ENCODE results near the gene MFAP4. TPM values are rescaled to one million over a fixed set of nuclear protein-coding genes. Genes with fewer than 3 reads are reported as not detected.

The MFAP4 gene
- total RNA-seq, 2 donors from 2014 or later = not detected

GRCh38 chr17:19414396-19415280, 27.6 kb upstream of the MFAP4 start:
- Mint-ChIP-seq H3K27ac (no peak overlapping the region), H3K9me3 (no peaks in the 10 kb centered on the region), H3K4me1 (ENCODE audit: low read depth in 2 of 2) (peaks cover 0 to 4% of the 10 kb centered on the region in 2 donors), H3K4me3 (no peak overlapping the region), H3K36me3 (no peaks in the 10 kb centered on the region), H3K27me3 (no peaks in the 10 kb centered on the region)
- DNase-seq (ENCODE audit: low spot score) = no peak
- ATAC-seq = no peak

- no peak for ATAC-seq
- Mint-ChIP-seq H3K27ac (no peak overlapping the region), H3K27me3 (no peaks in the 10 kb centered on the region), H3K4me3 (no peak overlapping the region), H3K9me3 (no peaks in the 10 kb centered on the region), H3K36me3 (no peaks in the 10 kb centered on the region), H3K4me1 (ENCODE audit: low read depth in 2 of 2) (peaks cover 0 to 4% of the 10 kb centered on the region in 2 donors)
- DNase-seq (ENCODE audit: low spot score) = no peak
Observed at GRCh38 chr17:19413761-19414160, 26.8 kb upstream of the MFAP4 start.

DNA sequence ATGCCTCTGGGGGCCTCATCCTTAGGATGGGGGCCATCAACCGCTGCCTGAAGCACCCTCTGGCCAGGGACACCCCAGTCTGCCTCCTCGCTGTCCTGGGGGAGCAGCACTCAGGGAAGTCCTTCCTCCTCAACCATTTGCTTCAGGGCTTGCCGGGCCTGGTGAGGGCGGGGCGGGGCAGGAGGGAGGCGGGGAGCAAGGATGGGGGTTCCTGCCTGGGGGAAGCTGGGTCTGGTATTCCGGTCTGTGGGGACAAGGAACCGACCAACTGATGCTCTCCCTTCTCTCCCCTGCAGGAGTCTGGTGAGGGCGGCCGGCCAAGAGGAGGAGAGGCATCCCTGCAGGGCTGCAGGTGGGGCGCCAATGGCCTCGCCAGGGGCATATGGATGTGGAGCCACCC, 26.0 kb upstream of the MFAP4 start:
- H3K27me3 Mint-ChIP-seq = no peaks in the 10 kb centered on the region
- no peaks in the 10 kb centered on the region for H3K36me3 Mint-ChIP-seq
- no peak overlapping the region for H3K27ac Mint-ChIP-seq
- H3K4me3 Mint-ChIP-seq = no peak overlapping the region
- H3K4me1 Mint-ChIP-seq (ENCODE audit: low read depth in 2 of 2) = peaks cover 0 to 4% of the 10 kb centered on the region in 2 donors
- ATAC-seq (no peak), DNase-seq (ENCODE audit: low spot score) (no peak)
- no peaks in the 10 kb centered on the region for H3K9me3 Mint-ChIP-seq

DNA sequence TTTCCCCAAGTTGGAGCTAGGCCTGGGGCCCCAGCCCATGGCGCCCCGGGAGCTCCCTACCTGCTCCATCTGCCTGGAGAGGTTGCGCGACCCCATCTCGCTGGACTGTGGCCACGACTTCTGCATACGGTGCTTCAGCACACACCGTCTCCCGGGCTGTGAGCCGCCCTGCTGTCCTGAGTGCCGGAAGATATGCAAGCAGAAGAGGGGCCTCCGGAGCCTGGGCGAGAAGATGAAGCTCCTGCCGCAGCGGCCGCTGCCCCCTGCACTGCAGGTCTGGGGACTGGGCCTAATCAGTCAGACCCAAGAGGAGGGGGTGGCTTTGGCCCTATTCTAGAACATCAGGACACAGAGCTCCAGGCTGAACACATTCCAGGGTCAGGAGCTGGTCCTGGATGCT, 25.5 kb upstream of the MFAP4 start:
- Mint-ChIP-seq H3K4me1 (ENCODE audit: low read depth in 2 of 2) (peaks cover 0 to 4% of the 10 kb centered on the region in 2 donors), H3K9me3 (no peaks in the 10 kb centered on the region), H3K27me3 (no peaks in the 10 kb centered on the region), H3K36me3 (no peaks in the 10 kb centered on the region), H3K27ac (no peak overlapping the region), H3K4me3 (no peak overlapping the region)
- no peak for DNase-seq (ENCODE audit: low spot score)
- ATAC-seq = no peak

GRCh38 chr17:19411631-19412030, 24.6 kb upstream of the MFAP4 start:
- H3K4me1 Mint-ChIP-seq (ENCODE audit: low read depth in 2 of 2) = peaks cover 0 to 4% of the 10 kb centered on the region in 2 donors
- no peaks in the 10 kb centered on the region for H3K9me3 Mint-ChIP-seq
- ATAC-seq (no peak), DNase-seq (ENCODE audit: low spot score) (no peak)
- no peaks in the 10 kb centered on the region for H3K36me3 Mint-ChIP-seq
- H3K27me3 Mint-ChIP-seq = no peaks in the 10 kb centered on the region
- no peak overlapping the region for H3K27ac Mint-ChIP-seq
- H3K4me3 Mint-ChIP-seq = no peak overlapping the region

GRCh38 chr17:19410875-19411620, 24.1 kb upstream of the MFAP4 start, which contains the start of gene RNF112:
TSS of gene RNF112 (plus strand) at chr17:19411232. CDS start at chr17:19411409, 177 bp downstream.
- ATAC-seq = no peak
- Mint-ChIP-seq H3K4me1 (ENCODE audit: low read depth in 2 of 2) (peaks cover 0 to 4% of the 10 kb centered on the region in 2 donors), H3K27me3 (no peaks in the 10 kb centered on the region), H3K9me3 (no peaks in the 10 kb centered on the region), H3K4me3 (no peak within 1 kb of the TSS), H3K27ac (no peak within 1 kb of the TSS), H3K36me3 (no peaks in the 10 kb centered on the region)
- DNase-seq (ENCODE audit: low spot score) = no peak

GRCh38 chr17:19410091-19410490, 23.1 kb upstream of the MFAP4 start:
- peaks cover 0 to 4% of the 10 kb centered on the region in 2 donors for H3K4me1 Mint-ChIP-seq (ENCODE audit: low read depth in 2 of 2)
- ATAC-seq (no peak), DNase-seq (ENCODE audit: low spot score) (no peak)
- H3K27me3 Mint-ChIP-seq = no peaks in the 10 kb centered on the region
- H3K4me3 Mint-ChIP-seq = no peak overlapping the region
- no peak overlapping the region for H3K27ac Mint-ChIP-seq
- H3K9me3 Mint-ChIP-seq = no peaks in the 10 kb centered on the region
- H3K36me3 Mint-ChIP-seq = no peaks in the 10 kb centered on the region

GRCh38 chr17:19409509-19409908, 22.5 kb upstream of the MFAP4 start:
- no peaks in the 10 kb centered on the region for H3K9me3 Mint-ChIP-seq
- no peak for ATAC-seq
- H3K4me1 Mint-ChIP-seq (ENCODE audit: low read depth in 2 of 2) = peaks cover 0 to 4% of the 10 kb centered on the region in 2 donors
- no peaks in the 10 kb centered on the region for H3K27me3 Mint-ChIP-seq
- DNase-seq (ENCODE audit: low spot score) = no peak
- H3K36me3 Mint-ChIP-seq = no peaks in the 10 kb centered on the region
- H3K4me3 Mint-ChIP-seq = no peak overlapping the region
- no peak overlapping the region for H3K27ac Mint-ChIP-seq

DNA sequence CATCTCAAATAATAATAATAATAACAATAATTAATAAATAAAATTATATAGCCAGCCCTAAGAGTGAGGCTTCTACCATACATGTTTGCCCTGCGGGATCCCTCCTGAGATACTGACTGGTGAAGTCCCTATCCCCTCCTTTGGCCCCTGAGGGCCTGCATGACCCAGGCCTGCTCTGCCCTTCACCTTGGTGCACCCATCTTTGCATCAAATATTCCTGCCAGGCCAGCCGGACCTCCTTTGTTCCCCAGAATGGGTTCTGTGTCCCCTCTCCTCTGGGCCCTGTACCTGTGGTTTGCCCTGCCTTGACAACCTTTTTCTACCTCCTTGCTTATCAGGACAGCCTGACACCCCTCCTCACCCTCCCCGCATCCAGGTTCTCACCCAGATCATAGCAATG, 22.1 kb upstream of the MFAP4 start:
- Mint-ChIP-seq H3K36me3 (no peaks in the 10 kb centered on the region), H3K9me3 (no peaks in the 10 kb centered on the region), H3K27me3 (no peaks in the 10 kb centered on the region), H3K27ac (no peak overlapping the region), H3K4me1 (ENCODE audit: low read depth in 2 of 2) (peaks cover 0 to 4% of the 10 kb centered on the region in 2 donors), H3K4me3 (no peak overlapping the region)
- DNase-seq (ENCODE audit: low spot score) (no peak), ATAC-seq (no peak)

DNA sequence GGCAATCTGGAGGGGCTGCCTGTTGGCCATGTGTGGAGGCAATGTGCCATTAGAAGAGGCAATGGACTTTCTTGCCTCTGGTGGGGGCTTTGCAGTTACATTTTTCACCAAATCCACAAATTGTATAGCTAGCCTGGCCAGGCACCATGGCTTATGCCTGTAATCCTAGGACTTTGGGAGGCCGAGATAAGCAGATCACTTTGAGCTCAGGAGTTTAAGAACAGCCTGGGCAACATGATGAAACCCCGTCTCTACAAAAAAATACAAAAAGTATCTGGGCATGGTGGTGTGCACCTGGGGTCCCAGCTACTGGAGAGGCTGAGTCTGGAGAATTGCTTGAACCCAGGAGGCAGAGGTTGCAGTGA, 21.3 kb upstream of the MFAP4 start:
- DNase-seq (ENCODE audit: low spot score) = no peak
- ATAC-seq = no peak
- Mint-ChIP-seq H3K4me3 (no peak overlapping the region), H3K27ac (no peak overlapping the region), H3K9me3 (no peaks in the 10 kb centered on the region), H3K4me1 (ENCODE audit: low read depth in 2 of 2) (peaks cover 0 to 4% of the 10 kb centered on the region in 2 donors), H3K27me3 (peaks cover 0 to 2% of the 10 kb centered on the region in 2 donors), H3K36me3 (no peaks in the 10 kb centered on the region)

- no peaks in the 10 kb centered on the region for H3K9me3 Mint-ChIP-seq
- no peak overlapping the region for H3K27ac Mint-ChIP-seq
- H3K36me3 Mint-ChIP-seq = no peaks in the 10 kb centered on the region
- peaks cover 0 to 2% of the 10 kb centered on the region in 2 donors for H3K27me3 Mint-ChIP-seq
- no peak for DNase-seq (ENCODE audit: low spot score)
- peaks cover 0 to 4% of the 10 kb centered on the region in 2 donors for H3K4me1 Mint-ChIP-seq (ENCODE audit: low read depth in 2 of 2)
- no peak overlapping the region for H3K4me3 Mint-ChIP-seq
- no peak for ATAC-seq
Observed at GRCh38 chr17:19407601-19408345, 20.8 kb upstream of the MFAP4 start.

DNA sequence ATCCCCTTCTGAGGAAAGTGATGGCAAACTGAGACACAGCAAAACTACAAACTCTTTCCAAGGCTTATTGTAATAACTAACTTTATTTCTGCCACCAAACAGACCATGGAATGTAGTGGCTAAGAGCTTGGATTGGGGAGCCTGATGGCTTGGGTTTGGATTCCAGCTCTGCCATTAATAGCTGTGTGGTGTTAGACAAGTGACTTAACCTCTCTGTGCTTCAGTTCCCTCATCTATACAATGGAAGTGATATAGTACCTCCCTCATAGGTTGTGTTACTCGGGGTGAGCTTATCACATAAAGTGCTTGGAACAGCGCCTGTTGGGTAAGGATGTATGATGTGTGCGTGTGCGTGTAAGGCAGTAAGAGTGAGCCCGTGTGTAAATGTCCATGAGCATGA, 18.1 kb upstream of the MFAP4 start:
- Mint-ChIP-seq H3K9me3 (no peaks in the 10 kb centered on the region), H3K4me1 (ENCODE audit: low read depth in 2 of 2) (no peaks in the 10 kb centered on the region), H3K27ac (no peak overlapping the region), H3K4me3 (no peak overlapping the region), H3K36me3 (no peaks in the 10 kb centered on the region), H3K27me3 (peaks cover 0 to 2% of the 10 kb centered on the region in 2 donors)
- no peak for ATAC-seq
- DNase-seq (ENCODE audit: low spot score) = no peak

GRCh38 chr17:19404264-19404663, 17.3 kb upstream of the MFAP4 start:
- H3K27ac Mint-ChIP-seq = no peak overlapping the region
- H3K9me3 Mint-ChIP-seq = no peaks in the 10 kb centered on the region
- H3K4me1 Mint-ChIP-seq (ENCODE audit: low read depth in 2 of 2) = no peaks in the 10 kb centered on the region

More at GRCh38 chr17:19404264-19404663, 17.3 kb upstream of the MFAP4 start:
- Mint-ChIP-seq H3K27me3 (peaks cover 0 to 2% of the 10 kb centered on the region in 2 donors), H3K4me3 (no peak overlapping the region), H3K36me3 (no peaks in the 10 kb centered on the region)
- ATAC-seq (no peak), DNase-seq (ENCODE audit: low spot score) (no peak)

Measured in natural killer cell treated with Interleukin-12 subunit alpha and Interleukin-12 subunit beta and Interleukin-15 and Interleukin-18, amount 100 ng/mL, for 72 hours (primary cell).